NCI-H2029 (cell line): Measurements from ENCODE around the gene SWAP70.
"Not testable (repeated sequence)": the region's sequence is repeated elsewhere in the genome, so short reads cannot be mapped to it uniquely, and the experiment has no call there.

Source experiments
- DNase-seq: peaks from one replicate; lab custom pipeline; 2025; lab: John Stamatoyannopoulos, UW

SWAP70 gene

DNA sequence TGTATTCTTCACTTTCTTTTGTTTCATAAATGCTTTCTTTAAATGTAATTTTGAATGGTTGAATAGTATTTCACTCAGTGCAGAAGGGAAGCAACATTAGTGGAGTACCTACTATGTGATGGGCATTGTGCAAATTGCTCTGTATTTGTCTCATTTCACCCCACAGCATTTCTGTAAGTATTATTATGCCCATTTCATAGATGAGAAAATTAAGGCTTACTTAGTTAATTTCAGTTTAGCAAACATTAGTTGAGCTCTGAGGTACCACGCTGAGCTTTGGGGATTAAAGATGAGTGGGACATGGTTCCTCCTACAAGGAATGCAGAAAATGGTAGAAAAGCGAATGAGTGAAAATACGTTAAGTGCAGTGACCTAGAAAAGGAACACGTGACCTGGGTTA, 58.1 kb downstream of the SWAP70 start:
- no peak for DNase-seq

DNA sequence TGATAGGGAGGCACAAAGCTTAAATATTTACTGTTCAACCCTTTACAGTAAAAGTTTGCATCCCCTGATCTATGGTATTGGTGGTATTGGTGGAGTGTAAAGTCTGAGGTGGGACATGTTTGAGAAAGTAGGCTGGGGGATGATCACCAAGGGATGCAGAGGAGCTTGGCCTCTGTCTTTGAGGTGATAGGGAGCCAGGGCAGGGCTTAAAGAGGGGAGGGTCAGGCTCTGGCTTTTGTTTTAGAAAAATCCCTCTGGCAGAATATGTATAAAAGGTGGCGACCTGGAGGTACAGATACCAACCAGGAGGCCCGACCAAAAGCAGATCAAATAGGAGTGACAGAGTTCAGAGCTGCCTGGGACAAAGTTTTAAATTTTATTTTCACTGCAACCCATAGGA, 59.0 kb downstream of the SWAP70 start:
- DNase-seq: no peak

DNA sequence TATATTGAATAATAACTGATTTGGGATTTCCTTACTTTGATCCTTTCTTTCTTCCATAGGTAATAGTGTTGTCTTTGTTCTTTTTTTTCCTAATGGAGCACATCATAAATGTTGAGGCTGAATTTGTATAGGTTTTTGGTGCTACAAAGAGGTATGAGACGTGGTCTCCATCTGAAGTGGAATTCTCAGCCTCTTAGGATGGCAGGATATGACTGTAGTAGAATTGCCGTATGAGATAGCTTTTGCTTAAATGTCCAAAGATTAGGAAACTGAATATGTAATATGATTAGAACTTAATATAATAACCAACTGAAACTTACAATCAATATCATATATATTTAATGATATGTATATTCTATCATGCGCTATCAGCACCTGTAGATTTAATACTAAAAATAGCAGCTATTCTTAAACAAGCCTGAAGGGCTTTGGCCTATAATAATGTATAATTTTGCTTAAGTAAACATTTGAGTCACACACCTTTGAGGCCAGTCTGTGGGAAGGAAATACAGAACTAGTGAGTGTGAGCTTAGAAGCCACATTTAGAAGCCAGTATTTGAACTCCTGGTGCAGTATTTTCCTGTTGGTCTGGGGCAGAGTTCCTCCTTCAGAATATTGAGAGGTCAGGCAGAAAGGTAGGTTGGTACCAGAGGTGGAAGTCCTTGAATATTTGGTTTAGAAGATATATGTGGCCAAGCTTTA, 62.6 kb downstream of the SWAP70 start:
- peak; percentile 10 for DNase-seq

DNA sequence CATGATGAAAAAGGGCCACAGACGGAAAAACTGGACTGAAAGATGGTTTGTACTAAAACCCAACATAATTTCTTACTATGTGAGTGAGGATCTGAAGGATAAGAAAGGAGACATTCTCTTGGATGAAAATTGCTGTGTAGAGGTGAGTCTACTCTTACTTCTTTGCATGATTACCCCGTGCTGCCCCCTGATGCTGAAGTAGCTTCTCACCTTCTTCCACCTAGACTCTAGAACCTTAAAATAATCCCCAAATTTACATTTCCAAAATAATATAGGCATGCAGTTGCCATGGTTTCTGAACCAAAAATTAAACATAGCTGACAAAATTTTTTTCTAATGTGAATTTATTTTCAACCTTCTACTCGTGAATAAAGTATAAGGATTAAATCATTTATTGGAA, 64.2 kb downstream of the SWAP70 start:
- DNase-seq: no peak

DNA sequence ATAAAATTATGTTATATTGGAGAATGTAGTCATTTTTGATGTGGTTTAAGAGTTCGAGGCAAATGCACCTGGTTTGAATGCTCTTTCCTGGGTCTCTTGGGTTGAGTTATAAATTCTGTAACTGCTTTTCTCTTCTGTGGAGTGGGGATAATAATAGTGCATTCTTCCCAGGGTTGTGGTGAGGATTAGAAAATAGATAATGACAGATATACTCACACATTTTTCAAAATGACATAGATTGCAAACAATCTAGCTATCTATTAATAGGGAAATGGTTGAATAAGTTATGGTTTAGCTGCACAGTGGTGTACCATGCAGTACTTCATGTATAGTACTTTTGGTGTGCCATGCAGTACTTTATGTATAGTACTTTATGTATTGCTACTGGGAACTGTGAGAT, 67.4 kb downstream of the SWAP70 start:
- DNase-seq: no peak

- DNase-seq: no peak
Observed at GRCh38 chr11:9732453-9732852, 68.6 kb downstream of the SWAP70 start.

- DNase-seq: no peak
Observed at GRCh38 chr11:9733212-9733611, 69.3 kb downstream of the SWAP70 start.

DNA sequence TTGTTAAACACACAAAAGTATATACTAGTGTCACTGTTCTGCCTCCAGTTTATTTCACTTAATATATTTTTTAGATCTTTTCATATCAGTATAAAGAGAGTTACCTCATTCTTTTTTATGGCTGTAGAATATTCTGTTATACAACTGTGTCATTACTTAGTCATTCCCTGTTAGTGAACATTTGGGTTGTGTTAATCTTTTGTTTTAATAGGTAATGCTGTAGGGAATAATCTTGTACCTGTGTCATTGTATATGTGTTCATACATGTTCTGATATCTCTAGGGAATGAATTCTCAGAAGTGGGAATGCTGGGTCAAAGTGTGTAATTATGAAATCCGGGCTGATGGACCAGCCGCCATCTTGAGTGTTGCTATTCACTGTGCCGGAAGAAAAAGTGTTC, 71.4 kb downstream of the SWAP70 start:
- no peak for DNase-seq

DNA sequence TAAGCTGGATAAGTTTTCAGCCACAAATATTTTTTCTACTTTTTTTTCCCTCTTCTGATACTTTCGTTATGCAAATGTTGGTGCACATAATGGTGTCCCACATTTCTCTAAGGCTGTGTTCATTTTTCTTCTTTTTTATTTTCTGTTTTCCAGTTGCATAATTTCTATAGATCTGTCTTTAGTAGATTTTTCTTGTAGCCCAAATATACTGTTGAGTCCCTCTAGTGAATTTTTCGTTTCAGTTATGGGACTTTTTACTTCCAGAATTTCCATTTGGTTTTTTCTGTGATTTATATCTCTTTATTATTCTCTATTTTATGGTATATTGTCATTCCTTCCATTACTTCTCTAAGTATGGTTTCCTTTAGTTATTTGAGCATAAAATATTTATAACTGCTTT, 72.0 kb downstream of the SWAP70 start:
- no peak for DNase-seq

GRCh38 chr11:9736365-9736764, 72.5 kb downstream of the SWAP70 start:
- no peak for DNase-seq

- no peak for DNase-seq
Observed at GRCh38 chr11:9738116-9738515, 74.2 kb downstream of the SWAP70 start.

DNA sequence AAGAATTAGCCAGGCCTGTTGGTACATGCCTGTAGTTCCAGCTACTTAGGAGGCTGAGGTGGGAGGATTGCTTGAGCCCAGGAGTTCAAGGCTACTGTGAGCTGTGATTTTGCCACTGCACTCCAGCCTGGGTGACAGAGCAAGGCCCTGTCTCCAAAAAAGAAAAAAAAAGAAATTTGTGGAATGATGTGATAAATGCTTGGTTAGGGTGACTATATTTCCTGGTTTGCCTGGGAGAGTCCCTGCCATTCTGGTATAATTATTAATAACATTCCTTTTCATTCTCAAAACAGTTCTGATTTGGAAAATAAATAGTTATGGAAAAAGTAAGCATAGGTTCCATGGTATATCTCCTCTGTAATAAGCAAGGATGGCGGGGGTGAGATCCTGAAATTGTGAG, 74.8 kb downstream of the SWAP70 start:
- DNase-seq: no peak

DNA sequence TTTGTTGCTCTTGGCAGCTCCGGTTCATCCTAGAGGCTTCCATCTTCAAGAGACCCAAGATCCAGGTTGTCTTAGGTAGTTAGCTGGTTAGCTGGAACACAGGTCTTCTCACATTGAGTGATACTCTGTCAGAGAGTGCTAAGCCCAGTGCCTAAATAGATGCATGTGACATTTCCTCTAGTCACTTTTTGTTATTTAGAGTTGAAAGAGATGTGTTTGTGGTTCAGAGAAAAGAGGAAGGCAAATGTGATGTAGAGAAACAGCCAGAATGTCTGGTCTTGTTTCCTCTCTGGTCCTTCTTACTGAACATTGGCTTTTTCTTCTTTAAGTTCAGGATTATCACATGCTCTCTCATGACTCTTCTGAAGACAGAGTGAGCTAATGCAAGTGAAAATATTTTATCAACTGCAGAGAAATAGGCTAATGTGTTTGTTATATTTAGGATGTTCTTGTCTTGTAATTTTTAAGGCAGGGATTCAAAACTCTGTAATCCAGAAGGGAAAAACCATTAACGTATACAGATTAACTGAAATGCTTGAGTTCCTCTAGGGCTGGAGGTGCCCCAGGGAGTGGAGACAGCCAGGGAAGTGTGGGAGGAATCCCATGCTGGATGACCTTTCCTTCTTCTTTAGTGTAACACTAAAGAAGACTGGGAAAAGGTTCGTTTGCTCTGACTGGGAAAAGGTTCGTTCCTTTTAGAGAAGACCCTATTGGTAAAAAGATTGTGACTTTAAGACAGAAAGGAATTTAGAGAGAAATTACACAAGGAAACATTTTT, 75.4 kb downstream of the SWAP70 start:
- DNase-seq: no peak

DNA sequence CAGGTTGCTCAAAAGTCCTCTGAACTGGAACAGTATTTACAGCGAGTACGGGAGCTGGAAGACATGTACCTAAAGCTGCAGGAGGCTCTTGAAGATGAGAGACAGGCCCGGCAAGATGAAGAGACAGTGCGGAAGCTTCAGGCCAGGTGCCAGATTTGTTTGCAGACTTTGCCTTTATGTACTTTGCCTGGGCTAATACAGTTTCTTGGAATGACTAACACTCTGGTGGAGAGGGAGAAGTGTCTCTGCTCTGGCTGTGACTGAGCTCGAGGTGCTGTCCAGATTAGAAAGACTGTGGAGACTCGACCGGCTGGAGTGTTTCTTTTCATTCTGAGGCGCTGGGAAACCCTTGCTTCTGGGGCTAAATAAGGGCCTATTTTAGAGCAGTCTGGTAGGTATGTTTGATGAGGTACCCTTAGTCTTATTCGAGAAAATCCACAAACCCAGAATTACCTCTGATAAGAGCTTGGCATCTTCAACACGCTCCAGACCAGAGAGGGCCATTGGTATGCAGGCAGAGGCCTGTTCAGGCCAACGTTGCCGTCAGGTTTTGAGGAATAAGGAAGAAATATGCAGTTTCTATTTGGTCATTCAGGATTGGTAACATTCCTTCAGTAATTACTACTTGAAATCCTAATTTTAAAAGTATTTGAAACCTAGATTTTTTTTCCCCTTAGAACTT, 76.5 kb downstream of the SWAP70 start:
- no peak for DNase-seq

- DNase-seq: no peak
Observed at GRCh38 chr11:9741260-9741659, 77.4 kb downstream of the SWAP70 start.

GRCh38 chr11:9743512-9743911, 79.6 kb downstream of the SWAP70 start:
- not testable (repeated sequence) for DNase-seq

- DNase-seq: no peak
Observed at GRCh38 chr11:9745411-9746211, 81.7 kb downstream of the SWAP70 start.

DNA sequence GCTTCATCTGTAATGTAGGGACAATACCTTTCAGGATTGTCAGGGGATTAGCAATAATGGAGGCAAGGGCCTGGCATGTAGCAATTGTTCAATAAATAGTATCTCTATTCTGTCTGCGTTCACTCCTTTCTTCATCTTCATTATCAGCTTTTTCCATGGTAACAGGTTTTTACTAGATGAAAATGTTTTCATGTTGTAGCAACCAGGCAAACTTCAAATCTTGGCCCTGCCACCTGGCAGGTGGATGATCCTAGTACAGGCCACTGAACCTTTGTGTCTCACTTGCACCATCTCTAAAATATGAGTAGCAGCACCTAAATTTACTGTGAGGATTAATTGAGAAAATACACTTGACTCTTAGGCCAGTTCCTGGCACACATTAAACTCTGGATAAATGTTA, 83.4 kb downstream of the SWAP70 start:
- no peak for DNase-seq

GRCh38 chr11:9747828-9748227, 84.0 kb downstream of the SWAP70 start:
- DNase-seq: no peak

GRCh38 chr11:9748361-9748970, 84.6 kb downstream of the SWAP70 start:
- DNase-seq: peak; percentile 41

DNA sequence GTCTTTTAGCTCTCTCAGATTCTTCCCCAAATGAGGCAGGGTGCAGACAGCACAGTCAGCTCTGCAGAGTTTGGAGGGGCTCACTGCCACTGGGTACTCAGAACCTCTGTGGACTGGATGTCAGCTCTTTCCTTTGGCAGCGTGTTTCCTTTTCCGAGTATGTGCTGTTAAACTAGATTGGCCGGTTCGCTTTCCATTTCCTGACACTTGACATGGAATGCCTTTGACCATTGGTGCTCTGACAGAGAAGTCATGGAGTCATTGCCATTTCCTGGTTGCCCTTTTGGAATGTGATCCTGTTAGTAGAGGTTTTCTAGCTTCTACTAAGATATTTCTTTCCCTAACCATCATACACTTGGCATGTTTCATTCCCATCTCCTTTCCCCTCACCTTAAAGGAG, 86.7 kb downstream of the SWAP70 start:
- DNase-seq: no peak

- no peak for DNase-seq
Observed at GRCh38 chr11:9752091-9752490, 88.2 kb downstream of the SWAP70 start.
